HEK293 (cell line): ENCODE measurements around the gene DLGAP4.

Experiments
- CTCF ChIP-seq: fragments of 450-650 bp; formaldehyde crosslinking; IDR thresholded peaks from 2 replicates; pipeline ENCODE4 v1.5.1; 2016; ENCODE audit warnings: missing biosample characterization, missing genetic modification characterization
- PBX3 ChIP-seq: sonication (generic); formaldehyde crosslinking; IDR thresholded peaks from 2 replicates; pipeline ENCODE4 v1.8.1; 2022; ENCODE audit warnings: mild to moderate bottlenecking, moderate library complexity, missing genetic modification reagents
- PRDM10 ChIP-seq: fragments of 450-650 bp; formaldehyde crosslinking; IDR thresholded peaks from 2 replicates; pipeline ENCODE4 v1.5.1; 2016; ENCODE audit warnings: missing biosample characterization, missing genetic modification characterization
- REST ChIP-seq: fragments of 450-650 bp; formaldehyde crosslinking; IDR thresholded peaks from 2 replicates; pipeline ENCODE4 v1.5.1; 2016; ENCODE audit warnings: missing biosample characterization, missing genetic modification characterization
- ZFP41 ChIP-seq: fragments of 450-650 bp; formaldehyde crosslinking; IDR thresholded peaks from 2 replicates; pipeline ENCODE4 v1.5.1; 2016; ENCODE audit warnings: missing biosample characterization, missing genetic modification characterization, borderline replicate concordance
- ZNF513 ChIP-seq: fragments of 450-650 bp; IDR thresholded peaks from 2 replicates; pipeline ENCODE4 v1.5.1; 2018; ENCODE audit warnings: missing biosample characterization, missing genetic modification characterization
- ZNF670 ChIP-seq: fragments of 450-650 bp; formaldehyde crosslinking; IDR thresholded peaks from 2 replicates; pipeline ENCODE4 v1.5.1; 2016; ENCODE audit warnings: missing biosample characterization, missing genetic modification characterization, low read depth
- ZSCAN18 ChIP-seq: fragments of 450-650 bp; formaldehyde crosslinking; IDR thresholded peaks from 2 replicates; pipeline ENCODE4 v1.5.1; 2016; ENCODE audit warnings: missing biosample characterization, missing genetic modification characterization

- no peak for TF ChIP-seq CTCF
- no peak for TF ChIP-seq ZFP41
- no peak for TF ChIP-seq ZNF670 (tag by site-specific recombination)
- no peak for TF ChIP-seq PBX3
- no peak for TF ChIP-seq REST (tag by site-specific recombination)
- TF ChIP-seq ZSCAN18, result no peak
- no peak for TF ChIP-seq PRDM10 (tag by site-specific recombination)
- TF ChIP-seq ZNF513 (tag by site-specific recombination), result no peak
Measured at GRCh38 chr20:36341331-36342020, 35.3 kb downstream of the DLGAP4 start.
